GM21390 (cell line): ENCODE results near the gene TRPV5.

Source experiments
- ATAC-seq: cut with Tn5 transposase; IDR thresholded peaks from one replicate; pipeline ENCODE4 v1.9.1; 2021; ENCODE audit not compliant: unreplicated experiment

TRPV5 gene

DNA sequence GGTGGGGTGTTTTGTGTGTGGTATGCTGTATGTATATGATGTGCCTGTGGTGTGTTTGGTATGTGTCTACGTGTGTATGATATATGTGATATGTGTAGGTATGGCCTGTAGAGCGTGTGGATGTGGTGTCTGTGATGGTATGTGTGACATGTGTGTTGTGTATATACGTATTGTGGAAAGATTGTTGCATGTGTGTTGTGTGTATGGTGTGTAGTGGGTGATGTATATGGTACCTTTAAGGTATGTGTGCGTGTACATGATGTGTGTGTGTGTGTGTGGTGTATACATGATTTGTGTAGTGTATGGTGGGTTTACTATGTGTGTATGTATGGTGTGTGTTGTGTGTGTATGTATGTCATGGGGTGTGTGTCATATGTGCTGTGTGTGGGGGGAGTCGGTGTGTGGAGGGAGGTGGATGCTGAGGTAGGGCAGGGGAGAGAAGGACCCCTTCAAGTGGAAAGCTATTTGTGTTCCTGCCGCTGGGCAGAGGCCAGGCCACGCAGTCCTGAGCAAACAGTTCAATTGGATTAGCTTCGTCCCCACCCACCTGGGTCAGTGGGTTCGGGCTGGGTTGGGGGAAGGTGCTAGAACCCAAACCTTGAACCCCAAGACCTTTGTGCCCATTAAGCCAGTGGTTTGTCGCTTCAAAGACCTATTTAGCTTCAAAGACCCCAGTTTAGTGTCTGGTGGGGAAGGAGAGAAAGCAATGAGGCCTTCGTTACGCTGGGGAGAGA is 46.1 kb downstream of the TRPV5 start:
- no peak for ATAC-seq

DNA sequence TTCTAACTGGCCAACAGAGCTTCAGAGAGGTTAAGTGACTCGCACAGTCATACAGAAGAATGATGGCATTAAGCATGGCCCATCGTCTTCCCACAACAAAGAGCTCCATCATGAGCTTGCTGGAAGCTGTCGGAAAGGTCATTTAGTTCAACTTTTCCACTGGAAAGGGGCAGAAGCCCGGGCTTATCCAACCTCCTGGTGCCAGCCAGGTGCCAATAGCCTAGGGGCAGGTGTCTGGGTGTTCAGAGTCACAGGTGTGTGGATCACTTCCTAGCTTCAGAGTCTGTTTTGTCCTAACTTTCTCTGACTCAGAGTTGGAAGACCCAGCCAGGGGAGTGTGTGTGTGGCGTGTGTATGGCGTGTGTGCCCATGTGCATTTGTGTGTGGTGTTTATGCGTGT is 46.7 kb downstream of the TRPV5 start:
- no peak for ATAC-seq

DNA sequence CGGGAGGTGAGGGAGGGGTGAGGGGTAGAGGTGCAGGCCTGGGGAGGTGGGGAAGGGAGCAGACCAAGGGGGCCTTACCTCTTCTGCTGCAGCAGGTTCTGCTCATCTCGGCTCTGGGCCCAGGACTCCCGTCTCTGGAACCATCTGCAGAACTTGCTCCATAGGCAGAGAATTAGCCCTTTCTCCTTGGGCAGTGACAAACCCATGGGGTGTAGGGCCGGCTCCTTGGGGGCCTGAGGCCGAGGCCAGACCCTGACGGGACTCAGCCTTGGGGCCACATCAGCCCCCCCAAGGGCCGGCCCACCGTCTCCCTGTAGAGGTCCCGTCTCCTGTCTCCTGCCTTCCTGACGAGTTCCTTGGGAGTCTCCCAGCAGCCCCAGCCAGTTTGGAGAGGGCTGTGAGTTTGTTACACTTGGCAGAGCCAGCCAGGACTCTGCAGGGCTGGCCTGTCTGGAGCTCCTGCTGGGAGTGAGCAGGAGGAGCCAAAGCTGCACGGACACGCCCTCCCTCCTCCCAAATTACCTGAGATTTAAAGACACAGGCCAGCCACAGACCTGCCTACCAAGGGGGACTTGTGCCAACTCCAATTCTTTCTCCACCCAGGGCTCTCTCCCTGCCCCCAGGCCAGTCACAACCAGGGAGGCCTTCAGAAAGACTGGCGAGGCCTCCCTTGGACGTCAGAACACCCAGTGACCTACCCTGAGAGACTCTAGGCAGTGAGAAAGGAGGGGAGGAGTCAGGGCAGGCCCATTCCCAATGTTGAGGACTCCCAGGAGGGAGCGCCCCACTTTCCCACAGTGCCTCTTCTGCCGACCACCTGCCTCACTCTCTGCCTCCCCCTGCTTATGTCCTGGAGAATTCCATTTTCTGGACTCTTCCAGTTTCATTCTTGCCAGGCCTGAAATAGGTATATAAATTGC is 48.0 kb downstream of the TRPV5 start, which contains the start of gene TRPV6:
TRPV6 (minus strand) TSS at position 435 of the 920 bp plus-strand sequence.
- no peak for ATAC-seq

DNA sequence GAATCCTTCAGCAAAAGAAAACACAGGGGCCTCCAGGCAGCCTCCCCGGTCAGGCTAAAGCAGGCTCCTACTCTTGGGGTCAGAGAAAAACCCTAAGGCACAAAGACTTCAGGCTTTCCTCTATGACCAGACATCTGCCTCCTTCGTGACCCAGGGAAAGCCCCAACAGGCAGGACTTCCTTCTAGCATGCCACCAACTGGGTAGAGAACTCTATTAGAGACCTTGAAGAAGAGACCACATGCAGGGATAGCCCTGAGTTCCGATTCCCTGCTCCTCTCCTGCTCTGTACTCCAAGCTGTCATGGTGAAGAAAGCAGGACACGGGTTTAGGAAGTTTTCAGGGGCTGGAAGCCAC is 49.3 kb downstream of the TRPV5 start:
- ATAC-seq: no peak

DNA sequence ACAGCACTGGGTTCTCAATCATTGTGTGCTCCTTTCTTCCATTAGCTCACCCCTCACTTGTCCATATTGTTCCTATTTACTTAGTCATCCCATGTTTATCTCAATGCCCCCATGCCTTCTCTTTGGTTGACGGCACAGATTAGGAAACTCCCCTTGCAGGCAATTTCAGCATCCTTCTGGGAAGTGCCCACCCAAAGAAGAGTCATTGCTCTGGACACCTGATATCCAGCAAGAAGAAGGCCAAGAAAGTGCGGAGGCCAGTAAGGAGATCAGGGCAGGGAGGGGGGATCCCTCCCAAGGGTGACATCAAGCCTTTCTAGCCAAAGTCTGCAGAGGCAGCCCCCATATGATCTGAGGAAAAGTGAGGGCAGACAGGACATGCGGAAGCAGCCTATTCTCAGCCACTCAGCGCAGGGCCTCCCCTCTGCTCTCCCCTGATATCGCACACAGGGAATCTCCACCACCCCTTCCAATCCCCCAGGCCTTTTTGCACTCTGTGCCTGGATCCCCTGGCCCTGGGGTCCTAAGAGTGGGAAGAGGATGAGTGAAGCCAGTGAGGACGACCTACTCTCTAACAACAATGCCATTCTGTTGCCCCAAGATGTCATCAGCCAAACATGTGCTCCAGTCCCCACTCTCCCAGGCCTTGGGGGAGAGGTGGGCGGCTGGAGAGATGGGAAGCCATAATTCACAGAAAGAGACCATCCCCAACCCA is 49.8 kb downstream of the TRPV5 start:
- no peak for ATAC-seq

DNA sequence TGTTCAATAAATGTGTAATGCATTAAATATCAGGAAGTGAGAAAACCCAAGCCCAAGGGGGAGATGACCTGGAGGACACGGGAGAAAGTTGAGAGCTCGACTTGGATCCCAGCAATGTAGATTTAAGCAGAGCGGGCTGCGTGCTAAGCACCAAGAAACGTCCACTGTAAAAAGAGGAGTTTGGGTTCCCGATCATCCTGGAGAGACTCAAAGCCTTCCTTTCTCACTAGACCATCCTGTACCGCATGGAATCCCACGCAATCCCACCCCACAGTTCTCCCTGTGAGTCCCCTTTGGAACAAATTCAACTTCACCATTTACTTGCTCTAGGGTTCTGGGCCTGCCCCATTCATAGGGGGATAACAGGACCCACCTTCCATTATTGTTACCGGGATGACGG is 50.4 kb downstream of the TRPV5 start:
- no peak for ATAC-seq

DNA sequence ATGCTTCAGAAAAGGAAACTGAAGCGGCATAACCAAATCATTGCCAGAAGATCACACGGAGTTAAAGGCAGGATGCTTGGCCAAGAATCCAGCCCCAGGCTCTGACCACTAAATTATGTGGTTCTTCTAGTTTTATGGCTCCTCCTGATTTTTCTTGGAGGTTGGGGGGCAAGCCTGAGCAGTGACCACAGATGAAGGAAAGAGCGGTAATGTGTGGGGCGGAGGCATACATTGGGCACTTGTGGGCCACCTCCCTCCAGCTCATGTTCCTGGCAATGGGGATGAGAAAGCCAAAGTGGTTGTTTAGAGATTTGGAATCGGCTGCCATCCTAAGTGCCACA is 51.2 kb downstream of the TRPV5 start:
- no peak for ATAC-seq

DNA sequence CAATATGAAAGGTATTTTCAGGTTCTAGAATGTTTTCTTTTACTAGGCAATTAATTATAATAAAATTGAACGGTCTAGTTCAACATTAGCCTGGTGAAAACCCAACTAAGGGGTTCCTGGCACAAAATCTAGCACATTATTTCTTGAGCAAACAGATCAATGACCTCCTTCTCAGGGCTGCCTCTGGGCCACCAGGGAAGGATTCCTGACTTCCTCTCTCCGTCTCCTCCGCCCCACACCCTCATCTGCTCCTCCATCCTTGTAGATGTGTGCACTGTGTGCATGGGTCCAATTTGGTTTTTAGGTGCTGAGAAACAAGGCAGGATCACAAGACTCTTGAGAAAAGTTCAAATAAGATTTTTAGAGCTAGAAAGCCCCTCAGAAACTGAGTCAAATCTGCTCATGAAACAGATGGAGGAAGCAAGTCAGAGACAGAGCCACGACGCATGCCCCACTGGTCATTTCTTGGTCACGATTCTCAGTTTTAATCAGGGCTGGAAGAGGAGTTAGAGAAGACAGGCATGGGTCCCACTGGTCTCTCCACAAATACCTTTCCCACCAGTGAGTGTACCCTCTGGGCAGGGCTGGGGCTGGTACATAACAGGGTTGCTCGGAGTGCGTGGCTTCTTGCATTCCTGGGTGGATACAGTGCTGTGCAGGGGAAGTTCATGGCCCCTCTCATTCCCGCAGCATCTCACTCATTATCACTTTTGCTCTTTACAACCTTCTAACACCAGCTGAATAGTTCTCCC is 51.8 kb downstream of the TRPV5 start:
- no peak for ATAC-seq

DNA sequence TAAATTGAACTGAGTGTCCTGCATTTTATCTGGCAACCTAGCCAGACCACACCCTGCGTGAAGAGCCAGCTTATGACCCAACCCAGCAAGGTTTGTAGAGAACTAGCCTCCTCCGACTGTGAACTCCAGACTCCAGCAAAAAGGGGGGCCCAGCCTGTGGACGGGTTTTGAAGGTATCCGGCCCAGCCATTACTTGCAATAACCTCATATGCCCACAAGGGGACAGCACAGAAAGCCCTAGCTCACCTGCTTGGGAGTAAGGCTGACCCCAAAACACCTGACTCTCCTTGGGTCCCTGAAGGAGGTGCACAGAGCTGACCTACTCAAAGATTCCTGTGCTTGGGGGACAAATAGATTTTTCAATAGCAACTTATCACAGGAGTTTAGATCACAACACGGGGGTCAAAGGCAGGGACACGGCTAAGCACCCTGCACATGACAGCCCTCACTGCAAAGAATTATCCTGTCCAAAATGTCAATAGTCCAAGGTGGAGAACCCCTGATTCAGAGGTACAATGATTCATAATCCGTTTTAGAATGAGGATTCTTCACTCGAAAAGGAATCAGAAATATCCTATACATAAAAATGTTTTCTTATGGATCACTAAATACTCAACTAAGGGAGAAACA is 52.6 kb downstream of the TRPV5 start:
- ATAC-seq: peak; percentile 80

DNA sequence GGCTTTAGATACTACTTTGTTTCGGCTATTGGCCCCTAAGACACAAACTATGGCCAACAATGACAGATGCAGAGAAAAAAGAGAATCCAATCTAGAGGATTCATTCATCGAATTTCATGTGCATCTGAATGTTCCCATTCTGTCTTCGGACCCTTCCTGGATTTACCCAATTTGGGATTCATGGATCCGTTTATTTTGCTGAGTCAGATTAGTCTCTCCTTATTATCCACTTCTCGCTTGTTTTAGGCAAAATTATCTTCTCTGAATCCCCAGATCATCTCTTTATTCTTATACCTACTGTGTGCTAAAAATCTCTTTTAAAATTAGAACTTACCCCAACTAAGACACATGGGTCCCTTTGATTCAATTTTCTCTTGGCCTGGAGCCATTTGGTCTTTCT is 54.5 kb downstream of the TRPV5 start:
- ATAC-seq: no peak

DNA sequence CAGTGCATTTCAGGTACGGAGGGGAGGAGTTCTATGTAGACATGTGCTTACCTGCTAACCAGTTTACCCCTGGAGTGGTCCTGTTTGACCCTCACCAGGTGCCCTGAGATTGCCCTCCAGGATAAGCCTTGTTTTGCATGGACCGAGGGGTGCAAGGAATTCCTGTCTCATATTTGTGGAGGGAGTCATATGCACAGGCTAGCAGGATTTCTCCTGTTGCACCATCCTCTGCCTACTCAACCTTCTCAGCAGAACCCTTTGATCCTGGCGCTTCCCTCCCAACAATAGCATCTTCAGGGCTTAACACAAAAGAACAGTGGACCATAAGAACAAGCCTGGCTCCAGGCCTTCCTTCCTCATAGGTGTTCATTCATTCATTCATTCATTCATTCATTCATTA is 55.2 kb downstream of the TRPV5 start:
- ATAC-seq: no peak

DNA sequence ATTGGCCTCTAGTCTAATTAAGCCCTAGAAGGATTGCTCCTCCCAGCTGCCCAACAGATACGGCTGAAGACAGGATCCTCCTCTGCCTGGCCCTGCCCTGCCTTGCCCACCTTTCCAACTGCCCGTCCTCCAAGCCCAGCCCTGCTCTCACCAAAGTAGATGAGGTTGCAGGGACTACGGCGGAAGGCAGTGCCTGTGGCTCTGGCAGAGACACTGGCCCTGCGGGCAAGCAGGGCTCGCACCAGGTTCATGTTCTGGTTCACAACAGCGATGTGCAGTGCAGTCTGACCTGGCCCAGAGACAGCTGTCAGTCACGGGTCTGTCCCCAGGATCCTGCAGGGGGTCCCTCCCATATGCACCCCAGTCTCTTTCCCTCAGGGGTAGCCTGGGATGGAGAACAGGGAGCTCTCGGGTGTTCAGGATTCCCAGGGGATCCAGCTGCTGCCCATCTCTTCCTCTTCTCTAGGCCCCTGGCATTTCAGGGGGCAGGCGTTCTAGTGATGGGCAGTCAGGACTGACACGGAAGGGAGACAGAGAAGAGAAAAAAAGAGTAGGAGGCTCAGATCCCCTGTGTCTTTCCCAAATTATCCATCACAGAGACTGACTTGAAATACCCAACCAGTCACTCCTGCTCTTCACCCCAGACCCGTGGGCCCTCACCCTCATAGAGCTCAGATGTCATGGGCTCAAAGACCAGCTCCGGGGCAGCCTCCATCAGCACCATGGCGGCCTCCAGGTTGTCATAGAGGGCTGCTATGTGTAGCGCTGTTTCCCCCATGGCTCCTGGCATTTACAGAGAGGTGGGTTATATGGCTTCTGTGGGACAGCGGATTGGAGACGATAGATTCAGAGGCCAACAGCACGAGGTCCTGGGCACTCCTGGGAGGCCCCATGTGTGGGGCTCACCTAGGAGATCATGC is 56.3 kb downstream of the TRPV5 start:
- no peak for ATAC-seq

DNA sequence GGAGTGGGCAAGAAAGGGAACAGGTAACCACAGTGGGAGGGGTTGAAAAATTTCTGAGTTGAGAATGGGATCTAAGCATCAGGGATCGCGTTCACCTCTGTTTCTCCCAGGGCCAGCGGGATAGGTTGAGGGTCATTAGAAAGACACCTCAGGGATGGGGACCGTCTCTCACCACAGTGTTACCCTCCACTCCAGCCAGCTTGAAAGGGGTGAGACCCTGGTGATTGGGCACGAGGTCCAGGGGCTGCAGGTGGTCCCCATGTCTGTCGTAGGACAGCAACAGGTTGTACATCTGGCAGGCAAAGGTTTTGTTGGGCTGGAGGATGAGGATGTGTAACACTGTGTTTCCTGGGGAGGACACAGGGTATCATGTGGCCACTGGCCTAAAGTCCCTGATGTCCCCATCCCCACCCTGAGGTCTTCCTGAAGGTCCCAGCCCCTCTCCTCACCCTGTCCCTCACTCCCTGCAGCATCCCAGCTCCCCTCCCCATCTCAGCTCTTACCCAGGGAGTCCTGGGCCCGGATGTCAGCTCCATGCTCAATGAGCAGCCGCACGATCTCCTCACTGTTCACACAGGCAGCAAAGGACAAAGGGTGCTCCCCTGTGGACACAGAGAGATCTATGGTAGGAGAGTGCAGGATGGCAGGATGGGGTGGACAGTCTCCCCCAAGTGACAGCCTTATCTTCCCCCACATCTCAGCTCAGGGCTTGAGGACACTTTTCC is 57.1 kb downstream of the TRPV5 start:
- ATAC-seq: no peak

DNA sequence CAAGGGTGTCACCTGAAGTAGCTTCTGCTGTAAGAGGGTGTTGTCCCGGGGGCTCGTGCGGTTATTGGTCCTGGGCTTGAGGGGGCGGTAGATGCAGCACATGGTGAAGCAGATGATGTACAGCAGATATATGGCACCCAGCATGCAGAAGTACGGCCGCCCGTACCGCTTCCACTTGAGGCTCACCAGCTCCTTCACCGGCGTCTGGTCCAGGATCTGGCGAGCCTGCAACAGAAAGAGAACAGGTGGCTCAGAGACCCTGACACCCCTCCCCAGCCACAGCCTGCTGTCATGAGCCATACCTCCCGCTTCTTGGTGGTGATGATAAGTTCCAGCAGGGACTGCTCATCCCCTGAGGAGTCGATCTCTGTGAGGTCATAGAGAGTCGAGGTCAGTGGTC is 58.1 kb downstream of the TRPV5 start:
- ATAC-seq: no peak

DNA sequence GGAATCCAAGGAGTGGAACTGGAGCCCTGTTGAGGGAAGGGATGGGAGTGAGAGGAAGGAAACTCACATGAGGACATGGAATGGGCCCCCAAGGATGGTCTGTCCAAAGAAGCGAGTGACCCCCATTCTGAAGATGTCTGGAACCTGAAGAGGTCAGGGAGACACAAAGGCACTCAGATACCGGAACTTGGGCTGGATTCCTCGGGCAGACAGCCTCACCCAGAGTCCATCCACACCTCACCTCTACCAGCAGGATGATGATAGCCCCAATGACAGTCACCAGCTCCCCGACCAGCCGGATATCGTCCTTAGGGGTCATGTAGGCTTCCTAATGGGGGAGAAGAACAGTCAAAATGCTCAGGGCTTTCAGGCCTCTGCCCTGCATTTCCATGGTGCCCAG is 58.7 kb downstream of the TRPV5 start:
- ATAC-seq: no peak

DNA sequence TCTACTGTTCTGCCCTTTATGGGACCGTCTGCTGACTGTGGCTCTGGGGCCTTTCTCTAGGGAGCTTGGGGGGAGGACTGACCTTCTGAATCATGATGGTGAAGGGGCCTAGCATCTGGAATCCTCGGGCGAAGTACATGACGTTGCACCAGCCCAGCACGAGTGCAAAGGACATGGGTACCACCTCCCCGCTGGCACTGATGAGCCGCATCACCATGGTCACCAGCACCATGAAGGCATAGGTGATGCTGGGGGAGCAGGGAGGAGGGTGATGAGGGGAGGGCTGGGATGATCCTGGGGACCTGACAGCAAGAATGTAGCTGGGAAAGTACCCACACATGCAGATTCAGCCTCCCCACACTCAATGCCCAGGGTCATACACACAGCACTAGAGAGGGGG is 59.1 kb downstream of the TRPV5 start:
- no peak for ATAC-seq

DNA sequence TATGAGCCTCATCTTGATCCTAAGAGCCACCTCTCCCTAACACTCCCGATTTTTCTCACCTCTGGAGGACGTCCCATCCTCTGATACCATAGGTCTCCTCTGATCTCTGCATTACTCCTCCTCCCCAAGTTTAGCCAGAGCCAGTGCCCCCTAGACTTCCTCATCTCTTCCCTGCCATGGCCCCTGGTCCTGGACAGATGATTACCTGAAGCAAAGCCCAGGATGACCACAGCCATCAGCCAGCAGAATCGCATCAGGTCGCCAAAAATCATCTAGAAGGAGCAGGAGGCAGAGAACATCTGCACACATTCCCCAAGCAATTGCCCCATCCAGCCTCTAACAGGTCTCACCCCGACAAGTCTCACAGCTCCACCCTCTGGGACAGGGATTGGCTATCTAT is 59.7 kb downstream of the TRPV5 start:
- no peak for ATAC-seq

DNA sequence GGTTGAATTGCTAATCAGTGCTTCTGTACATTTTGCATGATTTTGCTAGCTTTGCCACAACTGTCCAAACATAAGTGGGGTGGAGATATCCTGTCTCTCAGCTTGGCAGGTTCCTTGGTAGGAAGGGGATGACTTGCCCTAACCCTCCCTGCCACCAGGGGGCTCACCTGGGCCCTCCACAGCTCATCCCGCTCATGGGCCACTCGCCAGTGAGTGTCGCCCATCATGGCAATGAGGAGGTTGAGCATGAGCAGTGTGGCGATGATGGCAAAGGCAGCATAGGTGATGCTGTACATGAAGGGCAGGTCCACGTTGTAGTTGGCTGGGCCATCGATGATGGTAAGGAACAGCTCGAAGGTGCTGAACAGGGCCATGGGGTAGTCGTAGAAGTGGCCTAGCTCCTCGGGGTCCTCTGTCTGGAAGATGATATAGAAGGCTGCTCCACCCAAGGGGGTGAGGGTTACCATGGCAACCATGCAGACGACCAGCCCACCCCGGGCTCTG is 60.2 kb downstream of the TRPV5 start:
- peak; percentile 88 for ATAC-seq
